ENCODE data around the gene HLF. TPM values are rescaled to one million over a fixed set of nuclear protein-coding genes. Genes with fewer than 3 reads are reported as not detected.

HLF gene
- total and polyA plus RNA-seq, 2 donors (not counting 1 experiment from before 2014, with no cell fraction given) = 0.10 TPM; not detected in 1

DNA sequence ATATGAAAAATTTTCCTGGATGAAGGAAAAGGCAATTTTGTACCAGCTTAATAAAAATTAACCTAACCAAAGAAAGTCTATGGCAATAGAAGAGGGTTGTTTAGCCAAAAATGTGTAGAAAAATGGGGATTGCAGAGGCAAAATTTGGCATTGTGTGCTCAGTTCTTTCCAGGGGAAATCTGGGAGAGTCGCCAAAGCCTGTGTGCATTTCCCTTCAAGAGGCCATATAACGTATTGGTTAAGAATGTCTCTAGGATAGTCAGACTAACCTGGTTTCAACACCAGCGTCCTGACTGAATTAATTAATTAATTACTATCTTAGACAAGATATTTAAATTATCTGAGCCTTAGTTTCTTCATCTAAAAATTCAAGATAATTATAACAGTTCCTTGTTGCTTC lies 44.8 kb upstream of the HLF start:
- intact Hi-C loops (cut with micrococcal nuclease) = no loop called here
- Histone ChIP-seq H3K9me3 (ENCODE audit: control extremely low read depth in 1 of 3, control insufficient read depth in 2 of 3, insufficient read depth in 1 of 3, low read length in 2 of 3) (no peaks in the 10 kb centered on the region), H4K20me1 (ENCODE audit: control insufficient read depth, insufficient read depth, low read length, poor library complexity, severe bottlenecking) (no peaks in the 10 kb centered on the region), H2AFZ (ENCODE audit: insufficient read depth, low read depth, low read length, poor library complexity, severe bottlenecking) (no peak overlapping the region), H3K36me3 (replicated peaks in 1 of 2; ENCODE audit: control extremely low read depth in 1 of 2, control insufficient read depth in 1 of 2, extremely low read depth in 1 of 2, insufficient read depth in 2 of 2, low read length in 1 of 2) (no peaks in the 10 kb centered on the region), H3K27me3 (replicated peaks in 1 of 4; ENCODE audit: control extremely low read depth in 1 of 4, control insufficient read depth in 3 of 4, insufficient read depth in 4 of 4, low read length in 3 of 4) (peaks cover 0 to 6% (median 0%) of the 10 kb centered on the region in 4 experiments), H3K27ac (ENCODE audit: low read length in 2 of 2) (no peak overlapping the region), H3K4me3 (ENCODE audit: control extremely low read depth in 1 of 5, extremely low read depth in 1 of 5, insufficient read depth in 1 of 5, low read depth in 2 of 5, low read length in 4 of 5) (no peak overlapping the region), H3K4me1 (ENCODE audit: control insufficient read depth in 2 of 2, insufficient read depth in 2 of 2, low read length in 2 of 2) (no peaks in the 10 kb centered on the region), H3K4me2 (replicated peaks; ENCODE audit: low read depth, low read length, poor library complexity, severe bottlenecking) (no peak overlapping the region), H3K79me2 (ENCODE audit: control insufficient read depth, insufficient read depth, low read length) (no peaks in the 10 kb centered on the region), H3K9ac (ENCODE audit: low read length) (no peak overlapping the region)
- ChIA-PET CTCF (no interaction called here), POLR2A (no interaction called here)
- no peaks in the 10 kb centered on the region for H3K4me1 Mint-ChIP-seq
- H3K27me3 Mint-ChIP-seq = peaks cover 32% of the 10 kb centered on the region
- ATAC-seq (ENCODE audit: low read depth) (no peak), DNase-seq (no peak)
- WGBS (ENCODE audit: insufficient coverage) = no CpG with 5 or more reads among the region's 3 CpGs
- TF ChIP-seq, protein P1, sequence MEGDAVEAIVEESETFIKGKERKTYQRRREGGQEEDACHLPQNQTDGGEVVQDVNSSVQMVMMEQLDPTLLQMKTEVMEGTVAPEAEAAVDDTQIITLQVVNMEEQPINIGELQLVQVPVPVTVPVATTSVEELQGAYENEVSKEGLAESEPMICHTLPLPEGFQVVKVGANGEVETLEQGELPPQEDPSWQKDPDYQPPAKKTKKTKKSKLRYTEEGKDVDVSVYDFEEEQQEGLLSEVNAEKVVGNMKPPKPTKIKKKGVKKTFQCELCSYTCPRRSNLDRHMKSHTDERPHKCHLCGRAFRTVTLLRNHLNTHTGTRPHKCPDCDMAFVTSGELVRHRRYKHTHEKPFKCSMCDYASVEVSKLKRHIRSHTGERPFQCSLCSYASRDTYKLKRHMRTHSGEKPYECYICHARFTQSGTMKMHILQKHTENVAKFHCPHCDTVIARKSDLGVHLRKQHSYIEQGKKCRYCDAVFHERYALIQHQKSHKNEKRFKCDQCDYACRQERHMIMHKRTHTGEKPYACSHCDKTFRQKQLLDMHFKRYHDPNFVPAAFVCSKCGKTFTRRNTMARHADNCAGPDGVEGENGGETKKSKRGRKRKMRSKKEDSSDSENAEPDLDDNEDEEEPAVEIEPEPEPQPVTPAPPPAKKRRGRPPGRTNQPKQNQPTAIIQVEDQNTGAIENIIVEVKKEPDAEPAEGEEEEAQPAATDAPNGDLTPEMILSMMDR (IDR thresholded peaks at IDR 0.05) = no peak
- no peak for TF ChIP-seq EZH2 (IDR thresholded peaks at IDR 0.05; ENCODE audit: borderline replicate concordance, insufficient read depth, low read depth, low read length, poor library complexity, severe bottlenecking)
- H3K9me3 Mint-ChIP-seq (ENCODE audit: insufficient read depth) = no peaks in the 10 kb centered on the region
- no peak overlapping the region for H3K27ac Mint-ChIP-seq
- H3K4me3 Mint-ChIP-seq = no peak overlapping the region

DNA sequence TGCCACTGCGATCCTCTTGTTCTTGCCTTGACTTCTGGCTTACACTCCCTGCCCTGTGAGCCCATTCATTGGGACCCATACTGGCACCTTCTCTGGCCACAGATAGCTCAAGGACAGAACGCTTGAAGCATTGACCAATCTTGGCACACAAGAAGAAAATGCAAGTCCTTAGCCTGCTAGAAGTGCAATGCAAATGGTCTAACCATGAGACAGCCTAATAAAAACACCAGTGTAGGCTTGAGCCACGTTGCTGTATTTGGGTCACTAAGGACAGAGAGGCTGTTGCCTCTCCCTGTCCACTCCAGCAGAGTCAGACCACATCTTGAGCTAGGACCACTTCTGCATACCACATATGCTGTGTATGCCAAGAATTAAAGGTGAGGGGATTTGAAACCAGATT lies 41.2 kb upstream of the HLF start:
- POLR2A ChIA-PET = no interaction called here
- intact Hi-C loops (cut with micrococcal nuclease) = no loop called here

More for the DNA sequence above, 41.2 kb upstream of the HLF start:
- no peak overlapping the region for H3K4me2 ChIP-seq (replicated peaks; ENCODE audit: low read depth, low read length, poor library complexity, severe bottlenecking)
- H3K27ac Mint-ChIP-seq = no peak overlapping the region
- TF ChIP-seq EZH2 (IDR thresholded peaks at IDR 0.05; ENCODE audit: borderline replicate concordance, insufficient read depth, low read depth, low read length, poor library complexity, severe bottlenecking) = no peak
- TF ChIP-seq, protein P1 (IDR thresholded peaks at IDR 0.05) = no peak
- H3K9me3 Mint-ChIP-seq (ENCODE audit: insufficient read depth) = no peaks in the 10 kb centered on the region
- WGBS (ENCODE audit: insufficient coverage) = 85% methylated on average over 3 of the region's 3 CpGs
- peaks cover 0 to 4% (median under 1%) of the 10 kb centered on the region in 4 experiments for H3K27me3 ChIP-seq (replicated peaks in 1 of 4; ENCODE audit: control extremely low read depth in 1 of 4, control insufficient read depth in 3 of 4, insufficient read depth in 4 of 4, low read length in 3 of 4)
- H4K20me1 ChIP-seq (ENCODE audit: control insufficient read depth, insufficient read depth, low read length, poor library complexity, severe bottlenecking) = no peaks in the 10 kb centered on the region
- H3K36me3 ChIP-seq (replicated peaks in 1 of 2; ENCODE audit: control extremely low read depth in 1 of 2, control insufficient read depth in 1 of 2, extremely low read depth in 1 of 2, insufficient read depth in 2 of 2, low read length in 1 of 2) = no peaks in the 10 kb centered on the region
- H3K27me3 Mint-ChIP-seq = peaks cover 29% of the 10 kb centered on the region
- ATAC-seq (ENCODE audit: low read depth) = no peak
- CTCF ChIA-PET = no interaction called here
- H3K9me3 ChIP-seq (ENCODE audit: control extremely low read depth in 1 of 3, control insufficient read depth in 2 of 3, insufficient read depth in 1 of 3, low read length in 2 of 3) = no peaks in the 10 kb centered on the region
- H3K4me1 ChIP-seq (ENCODE audit: control insufficient read depth in 2 of 2, insufficient read depth in 2 of 2, low read length in 2 of 2) = no peaks in the 10 kb centered on the region
- H3K4me3 Mint-ChIP-seq = no peak overlapping the region
- no peaks in the 10 kb centered on the region for H3K4me1 Mint-ChIP-seq
- H3K79me2 ChIP-seq (ENCODE audit: control insufficient read depth, insufficient read depth, low read length) = no peaks in the 10 kb centered on the region
- no peak overlapping the region for H2AFZ ChIP-seq (ENCODE audit: insufficient read depth, low read depth, low read length, poor library complexity, severe bottlenecking)
- no peak for DNase-seq
- H3K4me3 ChIP-seq (ENCODE audit: control extremely low read depth in 1 of 5, extremely low read depth in 1 of 5, insufficient read depth in 1 of 5, low read depth in 2 of 5, low read length in 4 of 5) = no peak overlapping the region
- no peak overlapping the region for H3K27ac ChIP-seq (ENCODE audit: low read length in 2 of 2)
- H3K9ac ChIP-seq (ENCODE audit: low read length) = no peak overlapping the region
